ENCODE measurements around the gene ADGRD2. TPM values are rescaled to one million over a fixed set of nuclear protein-coding genes. Genes with fewer than 3 reads are reported as not detected.

ADGRD2 gene
- total RNA-seq, 3 donors from 2014 or later = 2.6 to 2.9 TPM; not detected in 1

- Histone ChIP-seq H3K27me3 (peaks cover 0 to 8% of the 10 kb centered on the region in 2 donors), H3K36me3 (no peaks in the 10 kb centered on the region), H3K9me3 (no peaks in the 10 kb centered on the region), H3K4me1 (no peaks in the 10 kb centered on the region), H3K27ac (no peak overlapping the region), H3K4me3 (no peak overlapping the region)
- DNase-seq (ENCODE audit: low spot score in 2 of 2) = no peak
- intact Hi-C loops (cut with DNase I; ENCODE audit: low total_unique reads) = loop anchor here (5.0 kb wide), 1 partner anchor 1998 kb away; no protein-coding TSS in a partner anchor
- TF ChIP-seq CTCF (IDR thresholded peaks at IDR 0.05) = no peak
- no peak for TF ChIP-seq POLR2AphosphoS5 (IDR thresholded peaks at IDR 0.05)
- TF ChIP-seq POLR2A (IDR thresholded peaks at IDR 0.05) = no peak
Measured at GRCh38 chr9:124470726-124471125, 20.5 kb downstream of the ADGRD2 start.

GRCh38 chr9:124471761-124472160 is 21.5 kb downstream of the ADGRD2 start:
- no peak overlapping the region for H3K27ac ChIP-seq
- no peak for TF ChIP-seq POLR2A (IDR thresholded peaks at IDR 0.05)
- no peak for TF ChIP-seq CTCF (IDR thresholded peaks at IDR 0.05)
- TF ChIP-seq POLR2AphosphoS5 (IDR thresholded peaks at IDR 0.05) = no peak
- intact Hi-C loops (cut with DNase I; ENCODE audit: low total_unique reads) = loop anchor here (5.0 kb wide), 1 partner anchor 1999 kb away; no protein-coding TSS in a partner anchor
- no peaks in the 10 kb centered on the region for H3K9me3 ChIP-seq
- no peak overlapping the region for H3K4me3 ChIP-seq
- H3K36me3 ChIP-seq = no peaks in the 10 kb centered on the region
- DNase-seq (ENCODE audit: low spot score in 2 of 2) = no peak
- H3K4me1 ChIP-seq = no peaks in the 10 kb centered on the region
- H3K27me3 ChIP-seq = peaks cover 0 to 18% of the 10 kb centered on the region in 2 donors

- no peak for DNase-seq (ENCODE audit: low spot score in 2 of 2)
- Histone ChIP-seq H3K9me3 (no peaks in the 10 kb centered on the region), H3K27ac (no peak overlapping the region), H3K36me3 (no peaks in the 10 kb centered on the region), H3K27me3 (peaks cover 0 to 28% of the 10 kb centered on the region in 2 donors), H3K4me1 (peaks cover 0 to 7% of the 10 kb centered on the region in 2 donors), H3K4me3 (no peak overlapping the region)
- TF ChIP-seq POLR2AphosphoS5 (IDR thresholded peaks at IDR 0.05) (no peak), POLR2A (IDR thresholded peaks at IDR 0.05) (no peak), CTCF (IDR thresholded peaks at IDR 0.05) (no peak)
- intact Hi-C loops (cut with DNase I; ENCODE audit: low total_unique reads) = loop anchor here (5.0 kb wide), 1 partner anchor 2000 kb away; no protein-coding TSS in a partner anchor
Measured at GRCh38 chr9:124472770-124473169, 22.5 kb downstream of the ADGRD2 start.

GRCh38 chr9:124473310-124473709 is 23.1 kb downstream of the ADGRD2 start:
- H3K4me3 ChIP-seq = no peak overlapping the region
- H3K36me3 ChIP-seq = no peaks in the 10 kb centered on the region
- H3K9me3 ChIP-seq = no peaks in the 10 kb centered on the region
- H3K27ac ChIP-seq = no peak overlapping the region
- no peak for DNase-seq (ENCODE audit: low spot score in 2 of 2)
- H3K27me3 ChIP-seq = peaks cover 0 to 33% of the 10 kb centered on the region in 2 donors
- intact Hi-C loops (cut with DNase I; ENCODE audit: low total_unique reads) = loop anchor here (5.0 kb wide), 1 partner anchor 2001 kb away; no protein-coding TSS in a partner anchor
- TF ChIP-seq CTCF (IDR thresholded peaks at IDR 0.05) (no peak), POLR2AphosphoS5 (IDR thresholded peaks at IDR 0.05) (no peak), POLR2A (IDR thresholded peaks at IDR 0.05) (no peak)
- H3K4me1 ChIP-seq = peaks cover 0 to 7% of the 10 kb centered on the region in 2 donors

GRCh38 chr9:124474151-124474550 is 23.9 kb downstream of the ADGRD2 start:
- peaks cover 0 to 42% of the 10 kb centered on the region in 2 donors for H3K27me3 ChIP-seq

More at GRCh38 chr9:124474151-124474550, 23.9 kb downstream of the ADGRD2 start:
- no peaks in the 10 kb centered on the region for H3K9me3 ChIP-seq
- no peaks in the 10 kb centered on the region for H3K36me3 ChIP-seq
- no peak overlapping the region for H3K4me3 ChIP-seq
- intact Hi-C loops (cut with DNase I; ENCODE audit: low total_unique reads) = loop anchor here (5.0 kb wide), 1 partner anchor 2002 kb away; no protein-coding TSS in a partner anchor
- DNase-seq (ENCODE audit: low spot score in 2 of 2) = no peak
- no peak overlapping the region for H3K27ac ChIP-seq
- TF ChIP-seq POLR2A (IDR thresholded peaks at IDR 0.05) (no peak), CTCF (IDR thresholded peaks at IDR 0.05) (no peak), POLR2AphosphoS5 (IDR thresholded peaks at IDR 0.05) (no peak)
- peaks cover 0 to 7% of the 10 kb centered on the region in 2 donors for H3K4me1 ChIP-seq

Data from breast epithelium (tissue), 4 donors.